H1 (cell line): Measurements from ENCODE around the gene GHRL.

Experiments used
- ATF2 ChIP-seq: IDR thresholded peaks from 2 replicates; pipeline ENCODE4 v1.6.1; 2012; ENCODE audit warnings: low read length, inconsistent platforms
- BACH1 ChIP-seq: IDR thresholded peaks from 2 replicates; pipeline ENCODE4 v1.6.1; 2012; ENCODE audit warnings: low read length, improper control_type of control experiment
- CBX5 ChIP-seq: fragments of 300-800, 300-1000 bp; sonication (generic); IDR thresholded peaks from 2 replicates; pipeline ENCODE4 v1.7.1; 2016; ENCODE audit warnings: antibody characterized with exemption, low read length, low read depth
- CHD1 ChIP-seq: IDR thresholded peaks from 2 replicates; pipeline ENCODE4 v1.6.1; 2012; ENCODE audit warnings: low read depth, low read length, improper control_type of control experiment
- CTCF ChIP-seq, 3 experiments: IDR thresholded peaks; 1 replicate in 2 of 3; 2 replicates in 1 of 3; pipeline versions ENCODE4 v1.5.1 to v1.6.1; 2011; ENCODE audit warnings: low read length in 3 of 3, mild to moderate bottlenecking in 3 of 3, inconsistent platforms in 2 of 3, low read depth in 1 of 3, moderate library complexity in 1 of 3; ENCODE audit not compliant: insufficient read depth in 1 of 3; ENCODE audit errors: control extremely low read depth in 1 of 3
- EGR1 ChIP-seq: IDR thresholded peaks from 2 replicates; pipeline ENCODE4 v1.6.1; 2011; ENCODE audit warnings: low read depth, low read length, borderline replicate concordance
- EP300 ChIP-seq, 2 experiments: IDR thresholded peaks; 1 replicate in 1 of 2; 2 replicates in 1 of 2; pipeline ENCODE4 v1.6.1; 2011 to 2012; ENCODE audit warnings: low read depth in 2 of 2, low read length in 2 of 2, mild to moderate bottlenecking in 2 of 2, borderline replicate concordance in 1 of 2, inconsistent platforms in 1 of 2, moderate library complexity in 1 of 2
- EZH2 ChIP-seq: fragments of 200-600 bp; sonication (generic); IDR thresholded peaks from 2 replicates; pipeline ENCODE4 v1.7.1; 2012; ENCODE audit warnings: low read depth, mild to moderate bottlenecking, moderate library complexity, low read length, inconsistent platforms; ENCODE audit not compliant: severe bottlenecking
- GABPA ChIP-seq: IDR thresholded peaks from 2 replicates; pipeline ENCODE4 v1.6.1; 2011; ENCODE audit warnings: mild to moderate bottlenecking, low read length, moderate library complexity, borderline replicate concordance; ENCODE audit not compliant: insufficient read depth
- MAX ChIP-seq: IDR thresholded peaks from 2 replicates; pipeline ENCODE4 v1.6.1; 2012; ENCODE audit warnings: inconsistent platforms
- POLR2A ChIP-seq, 2 experiments: IDR thresholded peaks; 1 replicate in 1 of 2; 2 replicates in 1 of 2; pipeline ENCODE4 v1.6.1; 2011; ENCODE audit warnings: low read depth in 2 of 2, low read length in 2 of 2, mild to moderate bottlenecking in 2 of 2; ENCODE audit errors: control extremely low read depth in 1 of 2
- RBBP5 ChIP-seq: IDR thresholded peaks from 2 replicates; pipeline ENCODE4 v1.7.1; 2012; ENCODE audit warnings: low read depth, mild to moderate bottlenecking, inconsistent platforms, low read length, moderate library complexity, borderline replicate concordance
- SP2 ChIP-seq: IDR thresholded peaks from 2 replicates; pipeline ENCODE4 v1.6.1; 2012; ENCODE audit warnings: mild to moderate bottlenecking, low read length, inconsistent platforms
- ZNF274 ChIP-seq: IDR thresholded peaks from 2 replicates; pipeline ENCODE4 v1.7.0; 2012; ENCODE audit warnings: low read length, borderline replicate concordance; ENCODE audit errors: extremely low read depth

GRCh38 chr3:10306156-10306555 lies 13.4 kb upstream of the GHRL start:
- TF ChIP-seq RBBP5 (no peak), CTCF (IDR thresholded peaks at IDR 0.05; ENCODE audit: control extremely low read depth in 1 of 3, insufficient read depth in 1 of 3, low read depth in 1 of 3, low read length in 3 of 3) (no peak), SP2 (no peak), ATF2 (no peak), CHD1 (no peak), GABPA (no peak), POLR2A (IDR thresholded peaks at IDR 0.05; ENCODE audit: control extremely low read depth in 1 of 2, low read depth in 2 of 2, low read length in 2 of 2) (no peak), CBX5 (no peak), MAX (no peak), ZNF274 (no peak), EGR1 (no peak), BACH1 (no peak), EP300 (IDR thresholded peaks at IDR 0.05; ENCODE audit: borderline replicate concordance in 1 of 2, low read depth in 2 of 2, low read length in 2 of 2) (no peak), EZH2 (no peak)
